Mucosa of rectum (tissue), 2 donors: ENCODE data around the gene AKT1.
"Not testable (repeated sequence)": the region's sequence is repeated elsewhere in the genome, so short reads cannot be mapped to it uniquely, and the experiment has no call there.

ENCODE experiments used
- H3K27ac ChIP-seq, 2 donors: one replicate each; pipeline ENCODE4 v1.7.0; 2013; ENCODE audit warnings: inconsistent platforms in 2 of 2, low read depth in 2 of 2, low read length in 2 of 2
- H3K27me3 ChIP-seq, 2 donors: one replicate each; pipeline ENCODE4 v1.7.0; 2013; ENCODE audit warnings: low read length in 2 of 2; ENCODE audit not compliant: control insufficient read depth in 2 of 2, insufficient read depth in 2 of 2
- H3K36me3 ChIP-seq, 2 donors: one replicate each; pipeline ENCODE4 v1.7.0; 2013; ENCODE audit warnings: low read length in 2 of 2; ENCODE audit not compliant: control insufficient read depth in 2 of 2, insufficient read depth in 2 of 2
- H3K4me1 ChIP-seq, 2 donors: one replicate each; pipeline ENCODE4 v1.7.0; 2013; ENCODE audit warnings: low read length in 2 of 2, mild to moderate bottlenecking in 1 of 2; ENCODE audit not compliant: control insufficient read depth in 2 of 2, insufficient read depth in 2 of 2
- H3K4me3 ChIP-seq, 2 donors: one replicate each; pipeline ENCODE4 v1.7.0; 2013; ENCODE audit warnings: low read length in 2 of 2
- H3K9ac ChIP-seq, 2 donors: one replicate each; pipeline ENCODE4 v1.7.0; 2013; ENCODE audit warnings: low read length in 2 of 2, low read depth in 1 of 2, mild to moderate bottlenecking in 1 of 2
- H3K9me3 ChIP-seq, 2 donors: one replicate each; pipeline ENCODE4 v1.7.0; 2013; ENCODE audit warnings: low read length in 2 of 2; ENCODE audit not compliant: control insufficient read depth in 2 of 2
- donor health status: healthy.
- donor health status: Normal muscosa, but diverticular disease.

Gene AKT1

GRCh38 chr14:104818714-104819161, 23.2 kb upstream of the AKT1 start:
- no peaks in the 10 kb centered on the region for H3K9me3 ChIP-seq
- H3K4me1 ChIP-seq: peaks cover 13 to 14% of the 10 kb centered on the region in 2 donors
- no peaks in the 10 kb centered on the region for H3K36me3 ChIP-seq
- H3K27me3 ChIP-seq: no peaks in the 10 kb centered on the region
- H3K4me3 ChIP-seq: no peak overlapping the region
- no peak overlapping the region for H3K27ac ChIP-seq
- H3K9ac ChIP-seq: no peak overlapping the region

GRCh38 chr14:104817930-104818713, 22.6 kb upstream of the AKT1 start:
- Histone ChIP-seq H3K27ac (no peak overlapping the region), H3K9ac (no peak overlapping the region), H3K9me3 (no peaks in the 10 kb centered on the region), H3K4me3 (no peak overlapping the region), H3K4me1 (peaks cover 13 to 14% of the 10 kb centered on the region in 2 donors), H3K27me3 (no peaks in the 10 kb centered on the region), H3K36me3 (no peaks in the 10 kb centered on the region)

DNA sequence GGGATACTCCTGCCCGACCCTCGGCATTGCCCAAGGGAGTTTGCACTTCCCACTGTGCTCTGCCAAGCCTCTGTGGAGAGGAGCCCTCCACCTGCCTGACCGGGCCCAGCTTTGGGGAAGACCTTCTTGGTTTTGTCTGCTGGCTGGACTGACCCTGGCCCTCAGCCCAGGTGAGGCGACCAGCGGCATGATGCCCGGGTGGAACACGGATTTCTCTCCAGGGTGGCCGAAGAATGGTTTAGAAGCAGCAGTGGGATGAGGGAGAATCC, 21.0 kb upstream of the AKT1 start:
- H3K36me3 ChIP-seq: no peaks in the 10 kb centered on the region
- peak overlapping the region; percentile 85 to 94 for H3K9ac ChIP-seq
- H3K27me3 ChIP-seq: no peaks in the 10 kb centered on the region
- H3K4me1 ChIP-seq: peaks cover 13 to 14% of the 10 kb centered on the region in 2 donors
- H3K4me3 ChIP-seq: peak overlapping the region; percentile 84 to 86
- H3K27ac ChIP-seq: peak overlapping the region; percentile 88 to 91
- no peaks in the 10 kb centered on the region for H3K9me3 ChIP-seq

DNA sequence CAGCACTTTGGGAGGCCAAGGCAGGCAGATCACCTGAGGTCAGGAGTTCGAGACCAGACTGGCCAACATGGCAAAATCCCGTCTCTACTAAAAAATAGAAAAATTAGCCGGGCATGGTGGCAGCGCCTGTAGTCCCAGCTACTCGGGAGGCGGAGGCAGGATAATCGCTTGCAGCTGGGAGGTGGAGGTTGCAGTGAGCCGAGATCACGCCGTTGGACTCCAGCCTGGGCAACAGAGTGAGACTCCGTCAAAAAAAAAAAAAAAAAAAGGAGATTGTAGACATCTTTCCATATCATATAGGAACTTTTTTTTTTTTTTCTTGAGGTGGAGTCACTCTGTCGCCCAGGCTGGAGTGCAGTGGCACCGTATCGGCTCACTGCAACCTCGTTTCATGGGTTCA, 19.2 kb upstream of the AKT1 start:
- not testable (repeated sequence) for H3K9me3 ChIP-seq, H3K36me3 ChIP-seq, H3K27ac ChIP-seq, H3K27me3 ChIP-seq, H3K9ac ChIP-seq
- Histone ChIP-seq H3K4me3 (peak overlapping the region; percentile 84 to 86), H3K4me1 (peaks cover 10 to 11% of the 10 kb centered on the region in 2 donors)

- Histone ChIP-seq H3K27me3 (no peaks in the 10 kb centered on the region), H3K27ac (no peak overlapping the region), H3K9me3 (no peaks in the 10 kb centered on the region), H3K36me3 (no peaks in the 10 kb centered on the region), H3K4me3 (no peak overlapping the region), H3K9ac (no peak overlapping the region), H3K4me1 (peaks cover 10 to 11% of the 10 kb centered on the region in 2 donors)
Measured at GRCh38 chr14:104813286-104813685, 17.7 kb upstream of the AKT1 start.

GRCh38 chr14:104810316-104810715, 14.8 kb upstream of the AKT1 start:
- H3K4me3 ChIP-seq: no peak overlapping the region
- peaks cover 2 to 7% of the 10 kb centered on the region in 2 donors for H3K4me1 ChIP-seq

GRCh38 chr14:104808456-104808855, 12.9 kb upstream of the AKT1 start:
- H3K4me1 ChIP-seq: peaks cover 0 to 3% of the 10 kb centered on the region in 2 donors
- no peaks in the 10 kb centered on the region for H3K36me3 ChIP-seq
- H3K4me3 ChIP-seq: no peak overlapping the region
- H3K9me3 ChIP-seq: no peaks in the 10 kb centered on the region
- no peak overlapping the region for H3K9ac ChIP-seq
- H3K27me3 ChIP-seq: no peaks in the 10 kb centered on the region
- no peak overlapping the region for H3K27ac ChIP-seq

More at GRCh38 chr14:104810316-104810715, 14.8 kb upstream of the AKT1 start:
- Histone ChIP-seq H3K9me3 (no peaks in the 10 kb centered on the region), H3K36me3 (no peaks in the 10 kb centered on the region), H3K27ac (no peak overlapping the region), H3K9ac (no peak overlapping the region), H3K27me3 (no peaks in the 10 kb centered on the region)

DNA sequence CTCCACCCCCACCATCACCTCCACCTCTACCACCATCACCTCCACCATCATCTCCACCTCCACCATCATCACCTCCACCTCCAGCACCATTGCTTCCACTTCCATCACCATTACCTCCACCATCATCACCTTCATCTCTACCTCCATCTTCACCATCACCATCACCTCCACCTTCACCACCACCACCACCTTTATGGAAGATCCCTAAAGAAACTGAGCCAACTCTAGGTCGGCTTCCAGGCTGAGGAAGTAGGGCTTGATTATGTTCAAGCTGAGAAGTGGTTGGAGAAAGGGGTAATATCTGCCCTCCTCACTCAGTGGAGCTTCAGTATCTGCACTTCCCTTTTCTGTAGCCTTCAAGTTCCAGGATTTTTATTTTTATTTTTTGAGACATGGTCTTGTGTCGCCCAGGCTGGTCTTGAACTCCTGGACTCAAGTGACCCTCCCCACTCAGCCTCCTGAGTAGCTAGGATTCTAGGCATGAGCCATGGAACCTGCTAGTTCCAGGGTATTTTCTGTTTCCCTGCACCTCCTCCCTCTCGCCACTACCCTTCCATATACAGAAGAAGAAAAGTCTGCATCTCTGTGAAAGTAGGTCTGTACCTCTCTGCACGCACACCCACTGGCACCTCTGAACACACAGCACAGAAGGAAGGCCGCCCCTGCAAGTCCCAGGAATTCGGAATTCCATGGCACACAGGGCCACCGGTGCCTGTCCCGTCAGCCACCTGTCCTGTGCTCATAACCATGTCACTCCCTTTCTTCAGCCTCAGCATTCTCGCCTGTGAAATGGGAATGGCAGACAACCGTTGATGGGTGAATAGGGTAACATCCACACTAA, 11.3 kb upstream of the AKT1 start:
- peaks cover 7 to 11% of the 10 kb centered on the region in 2 donors for H3K4me1 ChIP-seq
- no peaks in the 10 kb centered on the region for H3K27me3 ChIP-seq
- H3K9me3 ChIP-seq: no peaks in the 10 kb centered on the region

DNA sequence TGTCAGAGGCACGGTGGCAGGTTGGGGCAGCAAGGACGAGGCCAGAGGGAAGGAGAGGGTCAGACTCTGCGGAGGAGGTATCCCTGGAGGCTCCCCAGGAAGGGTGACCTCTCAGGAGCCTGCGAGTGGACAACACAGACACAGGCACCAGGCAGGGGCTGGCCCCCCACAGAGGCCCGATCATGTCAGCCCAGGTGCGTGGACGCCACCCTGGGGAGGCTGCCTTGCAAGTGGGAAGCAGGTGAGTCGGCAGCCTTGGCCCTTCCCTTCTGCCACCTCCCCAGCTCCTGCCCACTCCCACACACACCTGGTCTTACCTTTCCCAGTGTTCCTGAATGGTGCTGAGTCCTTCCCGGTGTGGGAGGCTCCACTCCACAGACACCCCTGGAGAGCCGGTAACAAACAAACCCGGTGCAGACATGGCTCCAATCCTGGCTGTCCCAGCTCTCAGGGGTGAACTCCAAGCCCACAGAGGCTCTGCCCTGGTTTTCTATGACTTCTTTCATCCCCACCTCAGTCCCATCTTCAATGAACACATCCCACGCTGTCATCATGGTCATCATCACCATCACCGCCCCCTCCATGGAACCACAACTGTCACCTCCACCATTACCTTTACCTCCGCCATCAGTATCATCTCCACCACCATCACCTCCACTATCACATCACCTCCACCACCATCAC, 10.5 kb upstream of the AKT1 start:
- H3K4me1 ChIP-seq: peaks cover 14 to 19% of the 10 kb centered on the region in 2 donors

More for the DNA sequence above, 11.3 kb upstream of the AKT1 start:
- no peak overlapping the region for H3K27ac ChIP-seq
- H3K9ac ChIP-seq: no peak overlapping the region
- no peak overlapping the region for H3K4me3 ChIP-seq
- H3K36me3 ChIP-seq: no peaks in the 10 kb centered on the region

DNA sequence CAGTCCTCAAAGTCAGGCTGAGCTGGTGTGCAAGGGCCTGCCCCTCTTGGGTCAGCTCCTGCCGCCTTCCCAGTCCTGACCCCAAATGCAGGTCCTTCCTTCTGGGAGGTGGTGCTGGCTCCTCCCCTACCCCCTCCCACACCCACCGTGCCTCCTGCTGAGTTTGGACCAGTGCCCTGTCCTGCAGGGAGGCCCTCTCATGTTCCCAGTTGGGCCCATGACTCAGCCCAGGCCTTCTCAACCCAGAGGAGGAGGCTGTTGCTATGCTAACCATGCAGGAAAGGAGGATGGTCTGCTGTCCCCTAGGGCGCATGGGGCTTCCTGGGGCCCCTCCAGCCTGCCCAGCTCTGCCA, 9.8 kb upstream of the AKT1 start:
- H3K27ac ChIP-seq: no peak overlapping the region

More for the DNA sequence above, 10.5 kb upstream of the AKT1 start:
- H3K4me3 ChIP-seq: no peak overlapping the region
- H3K9ac ChIP-seq: no peak overlapping the region
- no peaks in the 10 kb centered on the region for H3K27me3 ChIP-seq
- H3K9me3 ChIP-seq: no peaks in the 10 kb centered on the region
- H3K27ac ChIP-seq: no peak overlapping the region
- no peaks in the 10 kb centered on the region for H3K36me3 ChIP-seq

More for the DNA sequence above, 9.8 kb upstream of the AKT1 start:
- Histone ChIP-seq H3K9ac (no peak overlapping the region), H3K27me3 (no peaks in the 10 kb centered on the region), H3K4me1 (peaks cover 15 to 21% of the 10 kb centered on the region in 2 donors), H3K4me3 (no peak overlapping the region), H3K36me3 (no peaks in the 10 kb centered on the region), H3K9me3 (no peaks in the 10 kb centered on the region)
